ENCODE measurements around the gene SAMD11.

GRCh38 chr1:910311-910880 lies 13.3 kb upstream of the SAMD11 start:
- TF ChIP-seq CTCF (conservative IDR thresholded peaks at IDR 0.05) (no peak), ZFX (IDR thresholded peaks at IDR 0.05) (no peak)

Measured in C4-2B (cell line).